IPS-15b (cell line): ENCODE measurements around the gene TEP1.

ENCODE experiments used
- H3K27me3 ChIP-seq: one replicate; pipeline ENCODE4 v1.6.1; 2013; ENCODE audit warnings: low read length; ENCODE audit not compliant: control insufficient read depth, insufficient read depth
- H3K36me3 ChIP-seq: one replicate; pipeline ENCODE4 v1.6.1; 2013; ENCODE audit warnings: low read length; ENCODE audit not compliant: control insufficient read depth, insufficient read depth
- H3K4me1 ChIP-seq: one replicate; pipeline ENCODE4 v1.6.1; 2013; ENCODE audit warnings: mild to moderate bottlenecking, low read length; ENCODE audit not compliant: control insufficient read depth, insufficient read depth
- H3K4me3 ChIP-seq: one replicate; pipeline ENCODE4 v1.5.1; 2013; ENCODE audit warnings: low read depth, low read length
- H3K9ac ChIP-seq: one replicate; pipeline ENCODE4 v1.6.1; 2013; ENCODE audit warnings: low read depth, mild to moderate bottlenecking, low read length
- H3K9me3 ChIP-seq: one replicate; pipeline ENCODE4 v1.6.1; 2013; ENCODE audit warnings: mild to moderate bottlenecking, low read length; ENCODE audit not compliant: control insufficient read depth, insufficient read depth

The TEP1 gene

DNA sequence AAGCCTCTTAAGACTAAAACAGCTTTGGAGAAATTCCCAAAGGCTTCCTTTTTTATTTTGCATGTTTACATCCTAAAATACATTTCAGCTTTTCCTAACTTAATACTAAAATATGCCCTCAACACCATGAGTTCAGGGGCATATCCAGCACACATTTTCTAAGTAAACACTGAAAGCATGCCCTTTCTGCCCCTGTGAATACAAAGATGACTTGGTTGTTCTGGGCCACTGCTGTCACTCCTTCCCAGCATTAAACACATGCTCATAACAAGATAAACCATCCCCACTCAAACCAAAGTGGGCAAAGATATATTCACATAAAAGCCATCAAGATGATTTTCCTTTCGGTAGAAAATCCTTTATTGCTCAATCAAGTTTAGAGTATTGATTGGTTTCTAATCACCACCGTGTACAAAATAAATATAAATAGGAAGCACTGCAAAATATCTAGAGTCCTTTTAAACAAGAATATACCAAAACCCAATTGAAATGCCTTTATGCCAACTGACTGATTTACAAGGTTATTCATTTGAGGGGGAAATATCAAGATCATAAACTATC, 82.2 kb downstream of the TEP1 start:
- Histone ChIP-seq H3K36me3 (peaks cover 9% of the 10 kb centered on the region), H3K9ac (peak overlapping the region; percentile 16), H3K9me3 (no peaks in the 10 kb centered on the region), H3K27me3 (no peaks in the 10 kb centered on the region), H3K4me1 (peaks cover 5% of the 10 kb centered on the region), H3K4me3 (peak overlapping the region; percentile 45)

DNA sequence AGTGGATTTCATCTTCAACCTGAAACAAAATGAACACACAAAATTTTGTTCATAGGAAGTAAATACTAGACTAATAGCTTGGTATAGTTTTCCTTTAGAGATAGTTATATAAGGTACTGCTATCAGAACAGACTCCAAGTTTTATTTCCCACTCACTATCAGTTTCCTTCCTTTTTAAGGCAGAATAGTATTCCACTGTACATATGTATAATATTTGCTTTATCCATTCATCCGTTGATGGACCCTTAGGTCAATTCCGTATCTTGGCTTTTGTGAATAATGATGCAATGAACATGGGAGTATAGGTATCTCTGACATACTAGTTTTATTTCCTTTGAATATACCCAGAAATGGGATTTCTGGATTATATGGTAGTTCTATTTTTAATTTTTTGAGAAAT, 83.9 kb downstream of the TEP1 start:
- no peak overlapping the region for H3K9ac ChIP-seq
- H3K27me3 ChIP-seq, result no peaks in the 10 kb centered on the region
- peaks cover 5% of the 10 kb centered on the region for H3K4me1 ChIP-seq
- peaks cover 16% of the 10 kb centered on the region for H3K36me3 ChIP-seq
- no peak overlapping the region for H3K4me3 ChIP-seq
- no peaks in the 10 kb centered on the region for H3K9me3 ChIP-seq

DNA sequence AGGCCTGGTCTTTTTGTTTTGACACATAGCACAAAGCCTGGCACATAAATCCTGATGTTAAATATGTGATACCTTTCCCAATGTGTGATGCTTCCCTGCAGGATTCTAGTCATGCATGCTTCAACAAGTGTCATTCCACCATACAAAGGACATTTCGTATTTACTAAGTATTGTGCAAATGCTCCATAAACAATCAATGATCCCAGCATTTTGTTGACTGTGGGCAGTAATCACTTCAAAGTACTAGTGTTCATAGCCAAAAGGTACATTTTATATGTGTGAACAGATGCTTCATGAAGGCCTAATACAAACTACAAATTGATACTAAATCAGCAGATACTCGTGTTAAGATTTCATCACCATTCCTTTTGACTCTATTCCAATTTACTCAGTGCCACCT, 84.6 kb downstream of the TEP1 start:
- Histone ChIP-seq H3K4me3 (no peak overlapping the region), H3K36me3 (peaks cover 16% of the 10 kb centered on the region), H3K27me3 (no peaks in the 10 kb centered on the region), H3K4me1 (peaks cover 5% of the 10 kb centered on the region), H3K9me3 (no peaks in the 10 kb centered on the region), H3K9ac (no peak overlapping the region)

DNA sequence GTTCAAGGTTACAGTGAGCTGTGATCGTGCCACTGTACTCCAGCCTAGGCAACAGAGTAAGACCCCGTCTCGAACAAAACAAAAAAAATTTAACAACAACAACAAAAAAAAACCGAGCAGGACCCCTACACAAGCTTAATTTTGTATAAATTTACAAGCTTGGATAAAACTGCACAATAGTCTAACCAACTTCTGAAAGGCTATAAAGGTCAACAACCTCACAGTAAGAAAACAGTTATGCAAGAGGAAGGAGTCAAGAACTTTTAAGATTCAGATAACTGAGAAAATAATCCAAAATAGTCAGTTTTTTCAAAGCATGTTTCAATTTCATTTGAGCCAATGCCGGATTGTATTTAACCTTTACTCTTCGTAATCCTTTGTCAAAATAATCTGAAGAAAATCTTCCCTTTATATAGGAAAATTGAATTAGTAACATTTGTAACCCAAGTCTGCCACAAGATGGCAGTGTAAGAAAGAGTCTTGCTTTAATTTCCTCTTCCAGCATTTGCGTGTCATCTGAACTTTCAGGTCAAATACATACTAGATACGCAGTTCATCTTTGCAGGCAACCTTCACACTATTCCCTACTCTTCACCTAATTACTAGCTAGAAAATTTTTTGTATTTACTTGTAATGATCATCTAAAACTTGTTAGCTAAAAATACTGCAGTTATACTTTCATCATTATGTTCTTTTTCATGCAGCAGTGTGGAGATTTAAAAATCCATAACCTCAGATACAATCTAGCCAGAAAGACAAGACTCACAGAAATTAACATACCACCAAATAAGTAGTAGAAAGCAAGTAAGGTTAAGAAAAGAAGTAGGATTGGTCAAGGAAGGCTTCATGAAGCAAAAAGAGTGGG, 86.1 kb downstream of the TEP1 start:
- H3K4me3 ChIP-seq, result no peak overlapping the region
- peaks cover 16% of the 10 kb centered on the region for H3K36me3 ChIP-seq
- H3K9ac ChIP-seq, result no peak overlapping the region
- peaks cover 5% of the 10 kb centered on the region for H3K4me1 ChIP-seq
- no peaks in the 10 kb centered on the region for H3K27me3 ChIP-seq
- no peaks in the 10 kb centered on the region for H3K9me3 ChIP-seq

DNA sequence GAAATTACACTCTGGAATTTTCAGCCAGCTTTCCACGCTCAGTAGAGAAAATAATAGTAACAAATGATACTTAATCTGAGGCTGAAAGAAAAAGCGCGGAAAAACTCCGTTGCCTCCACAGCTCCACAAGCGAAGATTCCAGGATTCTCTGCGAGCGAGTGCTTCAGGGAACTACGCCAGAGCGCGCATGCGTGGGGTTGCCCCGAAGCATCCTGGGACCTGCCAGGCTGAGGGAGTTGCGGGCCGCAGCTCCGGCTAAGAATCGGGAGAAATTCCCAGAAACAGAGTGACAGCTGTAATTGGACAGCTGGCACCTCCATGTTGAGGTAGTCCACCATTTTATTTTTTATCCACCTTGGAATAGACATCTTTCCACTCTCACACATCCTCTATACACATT, 95.6 kb downstream of the TEP1 start:
- no peak overlapping the region for H3K4me3 ChIP-seq
- no peaks in the 10 kb centered on the region for H3K9me3 ChIP-seq
- peaks cover 36% of the 10 kb centered on the region for H3K36me3 ChIP-seq
- no peak overlapping the region for H3K9ac ChIP-seq
- H3K27me3 ChIP-seq, result no peaks in the 10 kb centered on the region
- H3K4me1 ChIP-seq, result no peaks in the 10 kb centered on the region
